ENCODE results near the gene EEF1G.
"Not testable (repeated sequence)": the region's sequence is repeated elsewhere in the genome, so short reads cannot be mapped to it uniquely, and the experiment has no call there.

EEF1G gene

DNA sequence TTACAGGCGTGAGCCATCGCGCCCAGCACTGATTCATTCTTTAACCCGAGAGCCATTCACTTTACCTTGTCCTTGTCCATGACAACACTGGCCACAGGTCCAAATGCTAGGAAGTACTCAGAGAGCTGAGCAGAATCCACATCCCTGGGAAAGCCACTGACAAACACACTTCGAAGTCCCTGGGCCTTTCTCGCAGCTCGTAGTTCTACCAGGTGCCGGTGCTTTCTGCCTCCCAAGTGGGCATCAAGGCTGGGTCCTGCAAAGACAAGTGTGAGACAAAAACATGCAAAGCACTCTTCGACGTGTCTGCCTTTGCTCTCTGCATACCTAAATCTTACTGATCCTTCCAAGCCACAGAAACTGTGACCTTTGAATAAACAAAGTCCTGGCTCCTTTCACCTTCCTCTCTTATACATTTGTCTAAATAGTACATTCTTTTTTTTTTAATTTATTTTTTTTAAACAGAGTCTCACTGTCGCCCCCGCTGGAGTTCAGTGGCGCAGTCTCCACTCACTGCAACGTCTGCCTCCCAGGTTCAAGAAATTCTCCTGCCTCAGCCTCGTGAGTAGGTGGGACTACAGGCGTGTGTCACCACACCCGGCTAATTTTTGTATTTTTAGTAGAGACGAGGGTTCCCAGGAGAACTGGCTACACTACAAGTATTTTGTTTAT, 15.4 kb upstream of the EEF1G start:
- TF ChIP-seq, protein P1, sequence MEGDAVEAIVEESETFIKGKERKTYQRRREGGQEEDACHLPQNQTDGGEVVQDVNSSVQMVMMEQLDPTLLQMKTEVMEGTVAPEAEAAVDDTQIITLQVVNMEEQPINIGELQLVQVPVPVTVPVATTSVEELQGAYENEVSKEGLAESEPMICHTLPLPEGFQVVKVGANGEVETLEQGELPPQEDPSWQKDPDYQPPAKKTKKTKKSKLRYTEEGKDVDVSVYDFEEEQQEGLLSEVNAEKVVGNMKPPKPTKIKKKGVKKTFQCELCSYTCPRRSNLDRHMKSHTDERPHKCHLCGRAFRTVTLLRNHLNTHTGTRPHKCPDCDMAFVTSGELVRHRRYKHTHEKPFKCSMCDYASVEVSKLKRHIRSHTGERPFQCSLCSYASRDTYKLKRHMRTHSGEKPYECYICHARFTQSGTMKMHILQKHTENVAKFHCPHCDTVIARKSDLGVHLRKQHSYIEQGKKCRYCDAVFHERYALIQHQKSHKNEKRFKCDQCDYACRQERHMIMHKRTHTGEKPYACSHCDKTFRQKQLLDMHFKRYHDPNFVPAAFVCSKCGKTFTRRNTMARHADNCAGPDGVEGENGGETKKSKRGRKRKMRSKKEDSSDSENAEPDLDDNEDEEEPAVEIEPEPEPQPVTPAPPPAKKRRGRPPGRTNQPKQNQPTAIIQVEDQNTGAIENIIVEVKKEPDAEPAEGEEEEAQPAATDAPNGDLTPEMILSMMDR (IDR thresholded peaks at IDR 0.05; ENCODE audit: low read depth, low read length, missing control alignments): peak; percentile 47
- in situ Hi-C loops (cut with HindIII; ENCODE audit: low sequenced_read_pairs): no loop called here
- no peak for DNase-seq (ENCODE audit: low read depth)
- no peak overlapping the region for H3K4me3 ChIP-seq (ENCODE audit: low read depth, low read length)

DNA sequence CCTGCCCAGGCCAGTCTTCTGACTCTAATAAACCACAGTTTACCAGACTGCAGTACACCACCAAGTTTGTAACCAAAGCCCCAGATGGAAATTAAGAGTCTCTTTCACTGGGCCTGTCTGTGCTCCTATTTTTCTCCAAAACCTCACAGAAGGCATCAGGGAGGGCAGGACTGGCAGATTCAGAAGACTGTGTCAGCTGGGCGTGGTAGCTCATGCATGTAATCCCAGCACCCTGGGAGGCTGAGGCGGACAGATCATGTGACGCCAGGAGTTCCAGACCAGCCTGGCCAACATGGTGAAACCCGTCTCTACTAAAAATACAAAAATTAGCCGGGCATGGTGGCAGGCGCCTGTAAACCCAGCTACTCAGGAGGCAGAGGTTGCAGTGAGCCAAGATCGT, 11.7 kb upstream of the EEF1G start:
- in situ Hi-C loops (cut with HindIII; ENCODE audit: low sequenced_read_pairs); H3K4me3 ChIP-seq (ENCODE audit: low read depth, low read length); DNase-seq (ENCODE audit: low read depth): not testable (repeated sequence)

DNA sequence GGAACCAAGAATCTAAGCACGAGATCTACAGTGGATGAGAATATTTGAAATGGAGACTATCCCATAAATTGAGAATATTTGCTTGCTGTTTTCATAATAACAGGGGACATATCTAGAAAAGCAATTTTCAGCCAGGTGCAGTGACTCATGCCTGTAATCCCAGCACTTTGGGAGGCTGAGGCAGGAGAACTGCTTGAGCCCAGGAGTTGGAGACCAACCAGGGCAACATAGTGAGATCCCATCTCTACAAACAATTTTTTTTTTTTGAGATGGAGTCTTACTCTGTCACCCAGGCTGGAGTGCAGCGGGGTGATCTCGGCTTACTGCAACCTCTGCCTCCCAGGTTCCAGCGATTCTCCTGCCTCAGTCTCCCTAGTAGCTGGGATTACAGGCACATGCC, 8.0 kb upstream of the EEF1G start:
- DNase-seq (ENCODE audit: low read depth); in situ Hi-C loops (cut with HindIII; ENCODE audit: low sequenced_read_pairs); H3K4me3 ChIP-seq (ENCODE audit: low read depth, low read length): not testable (repeated sequence)

DNA sequence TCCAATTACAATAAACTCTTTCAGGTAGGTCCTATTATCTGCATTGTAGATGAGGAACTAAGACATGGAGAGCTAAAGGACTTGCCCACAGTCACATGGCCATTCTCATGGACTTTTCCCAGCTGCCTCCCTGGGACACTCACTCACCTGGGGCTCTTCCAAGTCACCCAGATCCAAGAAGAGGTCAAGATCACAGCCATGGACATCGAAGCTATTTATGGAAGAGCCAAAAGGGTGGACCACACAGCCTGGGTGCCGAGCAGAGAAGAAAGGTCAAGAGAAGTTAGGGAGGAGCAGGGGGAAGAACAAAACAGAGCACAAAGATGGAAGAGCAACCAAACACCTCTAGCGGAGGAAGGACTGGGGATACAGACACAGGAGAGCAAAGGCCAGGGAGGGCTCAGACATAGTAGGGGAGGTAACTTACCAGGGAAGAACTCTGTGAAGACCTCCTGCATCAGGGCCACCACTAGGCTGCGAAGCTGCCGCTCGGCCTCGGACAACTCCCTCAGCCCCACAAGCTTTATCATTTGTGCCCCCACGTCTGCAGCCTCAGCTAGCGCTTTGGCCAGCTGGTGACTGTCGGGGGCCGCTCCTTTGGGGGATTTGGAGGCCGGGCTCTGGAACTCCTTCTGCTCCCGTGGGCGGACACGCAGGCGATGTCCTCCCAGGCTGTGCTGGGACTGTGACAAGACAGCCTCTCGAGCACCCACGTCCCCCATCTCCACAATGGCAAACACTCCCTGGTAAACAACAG, 7.4 kb upstream of the EEF1G start:
- in situ Hi-C loops (cut with HindIII; ENCODE audit: low sequenced_read_pairs): no loop called here
- TF ChIP-seq, protein P1 (IDR thresholded peaks at IDR 0.05; ENCODE audit: low read depth, low read length, missing control alignments): no peak

DNA sequence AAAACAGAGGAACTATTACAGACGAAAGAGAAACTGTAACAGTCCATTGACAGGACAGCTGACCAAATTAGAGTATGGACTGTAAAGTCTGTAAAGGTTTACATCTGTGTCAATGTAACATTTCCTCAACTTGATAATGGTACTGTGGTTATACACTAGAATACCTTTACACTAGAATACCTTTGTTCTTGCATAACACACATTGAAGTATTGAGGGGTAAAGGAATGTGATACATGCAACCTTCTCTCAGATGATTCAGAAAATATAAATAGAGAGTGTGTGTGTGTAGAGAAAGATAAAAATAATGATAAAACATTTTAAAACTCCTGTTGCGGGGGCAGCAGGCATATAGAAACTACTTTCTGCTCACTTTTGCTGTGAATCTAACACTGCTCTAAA, 5.6 kb upstream of the EEF1G start:
- TF ChIP-seq, protein P1 (IDR thresholded peaks at IDR 0.05; ENCODE audit: low read depth, low read length, missing control alignments): no peak
- H3K4me3 ChIP-seq (ENCODE audit: low read depth, low read length): no peak overlapping the region
- DNase-seq (ENCODE audit: low read depth): no peak
- in situ Hi-C loops (cut with HindIII; ENCODE audit: low sequenced_read_pairs): no loop called here

More for the DNA sequence above, 7.4 kb upstream of the EEF1G start:
- no peak overlapping the region for H3K4me3 ChIP-seq (ENCODE audit: low read depth, low read length)
- no peak for DNase-seq (ENCODE audit: low read depth)

DNA sequence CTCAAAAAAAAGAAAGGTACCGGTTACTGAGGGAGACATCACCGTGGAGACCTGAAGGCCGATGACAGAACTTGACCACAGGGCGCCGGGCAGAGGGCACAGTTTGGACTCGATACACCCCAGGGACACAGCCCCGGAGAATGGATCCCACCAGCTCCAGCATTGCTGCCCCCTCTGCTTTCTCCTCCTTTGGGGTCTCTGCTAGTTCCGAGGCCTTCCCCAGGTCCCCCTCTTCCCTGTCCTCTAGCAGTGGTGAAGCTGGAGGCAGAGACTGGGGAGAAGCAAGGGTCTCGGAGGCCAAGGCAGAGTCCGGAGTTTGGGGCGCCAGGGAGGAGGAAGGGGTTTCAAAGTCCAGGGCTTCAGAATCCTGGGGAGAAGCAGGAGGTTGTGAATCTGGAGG, 4.8 kb upstream of the EEF1G start:
- no peak overlapping the region for H3K4me3 ChIP-seq (ENCODE audit: low read depth, low read length)
- no peak for DNase-seq (ENCODE audit: low read depth)
- in situ Hi-C loops (cut with HindIII; ENCODE audit: low sequenced_read_pairs): no loop called here
- TF ChIP-seq, protein P1 (IDR thresholded peaks at IDR 0.05; ENCODE audit: low read depth, low read length, missing control alignments): no peak

DNA sequence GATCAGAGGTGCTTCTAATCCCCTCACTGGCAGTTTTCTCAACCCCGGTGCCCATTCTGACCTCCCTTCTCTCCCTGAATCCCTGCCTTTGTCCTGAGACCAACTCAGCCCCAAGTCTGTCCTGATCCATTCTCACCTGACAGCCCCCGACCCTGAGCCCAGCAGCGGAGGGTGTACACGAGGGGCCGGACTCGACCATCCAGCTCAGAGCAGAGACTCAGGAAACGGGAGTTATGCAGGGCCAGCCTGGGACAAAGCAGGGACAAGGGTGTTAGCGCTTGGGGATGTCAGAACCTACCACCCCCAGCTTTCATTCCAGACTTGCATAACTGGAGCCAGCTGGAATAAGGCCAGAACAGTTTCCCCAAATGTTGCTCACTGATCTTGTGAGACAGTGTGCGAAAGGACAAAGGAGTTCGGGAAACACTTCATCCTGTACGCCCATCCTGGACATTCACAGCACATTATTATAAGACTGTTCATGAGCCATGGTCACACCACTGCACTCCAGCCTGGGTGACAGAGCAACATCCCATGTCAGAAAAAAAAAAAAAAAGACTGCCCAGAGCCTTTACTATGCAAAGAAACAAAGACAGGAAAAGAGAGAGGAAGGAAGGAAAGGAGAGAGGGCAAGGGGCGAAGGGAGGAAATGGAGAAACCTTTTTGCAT, 3.5 kb upstream of the EEF1G start:
- TF ChIP-seq, protein P1 (IDR thresholded peaks at IDR 0.05; ENCODE audit: low read depth, low read length, missing control alignments): no peak
- no peak for DNase-seq (ENCODE audit: low read depth)
- H3K4me3 ChIP-seq (ENCODE audit: low read depth, low read length): no peak overlapping the region
- in situ Hi-C loops (cut with HindIII; ENCODE audit: low sequenced_read_pairs): no loop called here
